GM19099 (cell line): ENCODE measurements around the gene RFTN1.

Experiments used
- POLR2A ChIP-seq: IDR thresholded peaks from 3 replicates; pipeline ENCODE4 v1.6.1; 2011; ENCODE audit warnings: low read depth; ENCODE audit not compliant: insufficient read length; ENCODE audit errors: extremely low read depth

Gene RFTN1

DNA sequence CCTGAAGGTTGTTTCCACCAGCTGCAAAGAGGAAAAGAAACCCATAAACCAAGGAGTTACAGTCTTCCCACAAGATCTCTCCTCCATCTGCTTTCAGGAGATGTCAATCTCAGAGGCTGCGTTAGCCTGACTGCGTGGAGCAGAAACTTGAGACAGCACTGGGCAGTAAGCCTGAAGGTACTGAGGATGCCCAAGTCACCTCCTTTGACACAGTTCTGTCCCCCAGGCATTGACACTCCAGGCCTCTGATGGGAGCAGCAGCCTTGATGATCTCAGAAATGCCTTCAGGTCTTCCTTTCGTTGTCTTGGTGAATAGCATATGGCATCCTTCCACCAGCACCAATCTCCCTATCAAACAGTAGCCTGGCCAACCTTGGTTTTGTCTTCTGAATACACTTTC, 159.2 kb downstream of the RFTN1 start:
- TF ChIP-seq POLR2A, result no peak

DNA sequence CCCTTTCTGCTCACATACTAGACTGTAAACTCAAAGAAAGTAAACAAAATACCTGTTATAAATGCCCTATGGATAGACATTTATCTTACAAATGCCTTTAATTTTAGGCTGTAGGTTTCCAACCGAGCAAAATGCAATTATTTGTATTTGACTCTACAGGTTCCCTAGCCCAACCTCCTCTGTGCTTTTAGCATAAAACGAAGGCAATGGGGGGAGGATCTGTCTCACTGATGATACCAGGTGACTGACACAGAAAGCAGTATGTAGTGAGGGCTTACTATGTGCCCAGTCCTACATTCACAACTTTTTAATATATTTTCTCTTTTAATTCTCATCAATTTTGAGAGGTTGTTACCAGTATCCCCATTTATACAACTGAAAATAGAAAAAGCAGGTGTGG, 161.1 kb downstream of the RFTN1 start:
- no peak for TF ChIP-seq POLR2A

DNA sequence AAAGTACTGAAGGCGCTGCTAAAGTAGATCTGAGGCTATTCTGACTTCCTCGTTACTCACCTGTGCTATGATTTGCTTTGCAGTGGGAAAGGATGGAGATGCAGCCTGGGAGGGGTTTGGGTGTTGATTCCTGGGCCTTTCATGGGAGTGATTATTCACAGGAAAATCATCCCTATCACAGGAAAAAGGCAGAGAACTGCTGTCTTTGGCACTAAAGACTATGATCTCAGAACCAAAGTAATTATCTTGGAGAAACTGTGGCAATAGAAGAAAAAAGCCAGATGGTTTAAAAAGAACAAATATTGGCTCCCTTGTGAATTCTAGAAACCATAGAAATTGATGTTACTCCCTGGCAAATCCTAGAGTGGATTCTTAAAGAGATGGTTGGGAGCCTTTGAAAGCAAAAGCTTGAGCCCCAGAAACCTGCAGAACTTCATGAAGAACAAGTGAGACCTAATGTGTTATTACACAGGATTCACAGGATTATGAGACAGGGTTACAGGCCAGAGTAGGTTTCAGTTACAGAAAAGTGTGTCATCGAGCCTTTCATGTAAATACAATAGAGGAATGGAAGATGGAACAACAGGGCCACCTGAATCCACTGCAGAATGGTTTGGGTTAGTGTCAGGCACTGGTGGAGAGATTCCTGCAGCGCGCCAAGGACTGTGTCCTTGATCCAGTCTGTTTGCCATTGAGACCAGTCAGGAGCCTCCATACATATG, 162.7 kb downstream of the RFTN1 start:
- no peak for TF ChIP-seq POLR2A

DNA sequence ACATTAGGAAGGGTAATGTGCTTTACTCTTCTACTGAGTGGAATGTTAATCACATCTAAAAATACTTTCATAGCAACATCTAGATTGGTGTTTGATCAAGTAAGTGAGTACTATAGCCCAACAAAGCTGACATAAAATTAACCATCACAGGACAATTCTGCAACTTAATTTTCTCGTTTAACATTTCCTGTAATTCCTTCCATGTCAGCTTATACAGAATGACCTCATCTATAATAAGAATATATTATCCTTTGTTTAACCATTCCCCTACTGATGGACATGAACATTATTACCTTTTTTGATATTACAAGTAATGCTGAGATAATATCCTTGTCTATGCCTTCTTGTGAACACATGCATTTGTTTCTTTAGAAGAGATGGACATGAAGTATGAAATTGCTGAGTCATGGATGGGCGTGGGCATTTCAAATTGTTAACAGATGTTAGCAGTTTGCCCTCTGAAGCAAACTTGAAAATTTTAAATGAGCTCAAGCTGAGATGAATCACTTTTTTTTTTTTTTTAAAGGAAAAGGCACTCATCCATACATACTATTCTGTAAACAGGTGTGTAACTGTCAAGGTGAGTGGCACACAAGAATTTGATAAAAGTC, 163.4 kb downstream of the RFTN1 start:
- no peak for TF ChIP-seq POLR2A

DNA sequence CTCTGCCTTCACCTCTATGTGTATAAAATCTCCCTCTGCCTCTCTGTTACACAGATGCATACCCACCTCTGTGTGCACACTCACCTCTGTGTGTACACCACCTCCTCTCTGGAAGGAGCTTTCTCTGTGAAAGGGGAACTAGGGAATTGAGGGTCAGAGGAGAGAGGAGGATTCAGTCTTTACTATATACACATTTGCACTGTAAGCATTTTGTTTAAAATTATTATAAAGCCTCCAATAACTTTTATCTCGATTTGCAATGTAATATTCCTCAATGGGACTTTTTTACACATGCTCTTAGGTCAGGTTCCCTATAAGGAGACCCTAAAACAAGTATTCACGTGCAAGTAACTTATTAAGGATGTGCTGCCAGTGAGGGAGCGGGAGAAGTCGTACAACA, 166.0 kb downstream of the RFTN1 start:
- TF ChIP-seq POLR2A, result no peak

DNA sequence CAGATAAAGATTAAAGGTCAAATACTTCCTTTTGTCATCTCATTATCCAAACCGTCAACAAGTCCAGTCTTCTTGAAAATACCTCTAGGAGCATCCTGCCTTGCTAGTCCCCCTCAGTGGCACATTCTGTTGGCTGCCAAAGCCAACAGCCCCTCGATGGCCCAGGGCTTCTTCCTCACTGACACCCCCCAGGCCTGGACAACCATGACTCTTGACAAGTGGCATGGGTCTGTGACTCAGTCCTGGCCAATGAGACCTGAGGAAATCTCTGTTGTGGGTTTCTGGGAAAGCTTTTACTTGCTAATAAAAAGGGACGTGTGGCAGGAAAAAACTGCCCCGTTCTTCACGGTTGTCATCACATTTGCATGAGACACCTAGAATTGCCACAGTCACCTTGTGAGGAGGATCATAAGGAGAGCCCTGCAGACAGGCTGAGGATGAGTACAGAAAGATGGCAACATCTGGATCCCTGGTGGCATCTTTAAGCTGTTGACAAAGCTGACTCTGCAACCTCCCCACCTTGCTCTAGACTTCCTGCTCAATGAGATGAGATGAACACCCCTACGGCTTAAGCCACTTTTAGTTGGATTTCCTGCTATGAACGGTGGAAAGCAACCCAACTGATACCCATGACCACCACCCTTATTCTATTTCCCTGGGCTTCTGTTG, 167.0 kb downstream of the RFTN1 start:
- no peak for TF ChIP-seq POLR2A

DNA sequence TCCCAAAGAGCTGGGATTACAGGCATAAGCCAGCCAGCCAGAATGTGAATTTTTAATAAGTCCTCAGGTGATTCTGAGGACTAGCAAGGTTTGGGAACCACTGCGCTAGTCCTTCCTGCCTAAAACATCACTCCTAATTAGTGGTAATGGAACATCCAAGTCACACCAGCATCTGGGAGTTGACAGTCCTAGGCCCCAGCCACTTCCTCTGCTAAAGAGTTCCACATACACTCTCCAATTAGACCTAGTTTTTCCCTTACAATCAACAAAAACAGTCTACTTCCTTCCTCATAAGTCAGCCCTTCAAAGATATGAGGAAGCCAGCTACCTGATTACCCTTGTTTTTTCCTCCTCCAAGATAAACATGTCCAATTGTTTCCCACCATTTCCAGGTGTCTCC, 170.4 kb downstream of the RFTN1 start:
- TF ChIP-seq POLR2A, result no peak

DNA sequence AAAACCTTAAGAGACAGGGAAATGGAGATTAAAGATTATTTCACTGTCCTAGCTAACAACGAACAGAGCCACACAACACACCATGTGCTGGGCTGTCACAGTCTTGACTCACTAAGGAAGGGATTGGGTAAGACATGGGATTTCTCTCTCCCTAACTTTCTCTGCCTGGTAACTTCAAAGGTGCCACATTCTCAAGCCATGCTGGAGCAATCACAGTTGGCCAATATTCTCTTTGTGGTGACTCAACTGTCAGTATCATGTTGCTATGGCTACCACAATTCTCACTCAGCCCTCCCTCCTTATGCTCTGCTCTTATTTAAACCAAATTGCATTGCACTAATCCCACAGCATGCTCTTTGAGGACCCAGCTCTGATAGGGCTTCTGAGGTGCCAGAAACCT, 174.5 kb downstream of the RFTN1 start:
- no peak for TF ChIP-seq POLR2A

DNA sequence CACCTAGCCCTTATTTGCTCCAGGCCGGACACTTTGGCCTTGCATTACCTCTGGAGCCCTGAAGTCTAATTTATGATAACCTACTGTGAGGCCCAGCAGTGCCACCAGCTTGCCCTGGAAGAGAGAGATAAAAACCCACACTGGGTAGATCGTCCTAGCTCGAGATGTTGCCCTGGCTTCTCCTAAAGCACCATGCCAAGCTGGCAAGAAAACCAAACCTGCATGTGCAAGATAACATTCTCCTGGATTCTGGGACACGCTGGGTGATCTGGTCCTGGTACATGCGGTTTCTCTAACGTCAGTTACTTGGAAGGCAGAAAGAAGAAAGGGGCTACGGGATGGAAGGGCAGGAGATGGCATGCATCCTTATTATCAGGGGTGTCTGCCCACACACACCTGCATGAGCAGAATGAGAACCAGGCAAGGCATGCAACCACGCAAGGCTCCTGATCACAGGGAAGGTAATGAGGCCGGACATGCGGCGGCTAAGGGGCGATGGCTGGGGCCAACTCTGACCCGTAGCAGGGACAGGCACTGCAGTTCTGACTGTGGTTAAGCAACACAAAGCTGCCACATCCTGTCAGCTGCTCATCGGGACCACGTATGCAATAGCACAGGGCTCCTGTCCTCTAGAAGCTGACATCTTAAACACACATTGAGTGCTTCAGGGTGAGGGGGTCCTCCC, 175.5 kb downstream of the RFTN1 start:
- TF ChIP-seq POLR2A, result peak; percentile 27

DNA sequence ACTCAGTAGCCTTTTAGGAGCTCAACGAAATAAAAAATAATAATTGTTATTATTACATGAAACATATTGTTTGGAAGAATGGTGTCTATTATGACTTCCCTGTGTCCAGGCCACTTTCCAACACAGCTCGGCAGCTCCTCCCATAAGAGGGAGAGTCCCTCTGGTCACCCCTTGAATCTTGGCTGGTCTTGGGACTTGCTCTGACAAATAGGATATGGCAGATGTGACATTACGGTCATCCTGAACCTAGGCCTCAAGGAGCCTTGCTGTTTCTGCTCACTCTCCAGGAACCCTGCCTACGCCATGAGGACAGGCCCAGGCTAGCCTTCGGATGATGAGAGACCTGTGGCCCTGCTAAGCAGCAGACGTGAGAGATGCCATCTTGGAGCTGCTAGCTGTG, 176.7 kb downstream of the RFTN1 start:
- TF ChIP-seq POLR2A, result no peak

DNA sequence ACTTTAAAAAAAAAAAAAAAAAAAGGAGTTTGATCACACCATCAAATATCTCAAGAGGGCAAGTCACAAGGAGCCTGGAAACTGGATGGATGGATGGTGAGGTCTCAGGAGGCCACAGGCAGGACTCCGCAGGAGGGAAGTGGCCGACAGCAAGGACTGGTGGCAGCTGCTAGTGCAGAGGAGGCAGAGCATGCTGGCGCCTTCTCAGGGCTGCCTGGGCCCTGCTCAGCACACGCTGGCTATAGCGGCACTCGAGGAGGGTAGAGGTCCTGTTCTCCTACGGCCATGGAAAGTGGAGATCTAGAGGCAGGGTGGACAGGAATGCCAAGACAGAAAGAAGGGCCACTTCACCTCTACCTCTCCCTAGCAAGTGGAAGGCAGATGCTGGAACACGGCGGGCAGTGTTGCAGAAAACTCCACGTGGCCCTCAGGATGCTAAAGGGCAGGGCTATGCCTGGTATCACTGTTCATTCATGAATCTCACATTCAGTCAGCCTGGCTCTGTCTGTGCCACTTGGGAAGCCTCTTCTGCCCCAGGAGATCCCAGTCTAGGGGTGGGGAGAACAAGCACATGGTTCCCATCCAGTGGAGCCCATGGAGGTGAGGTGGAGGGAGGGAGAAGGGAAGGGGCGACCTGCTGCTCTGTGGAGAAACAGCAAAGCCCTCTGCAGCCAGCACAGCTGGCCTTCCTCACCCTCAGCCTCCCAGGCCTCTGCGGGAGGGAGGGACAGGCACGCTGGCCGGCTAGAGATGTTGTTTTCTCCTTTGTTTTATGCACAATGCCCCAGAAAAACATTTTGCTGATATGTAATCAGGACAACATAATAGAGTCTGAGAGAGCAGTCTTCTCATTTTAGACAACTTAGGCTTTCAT, 177.5 kb downstream of the RFTN1 start:
- no peak for TF ChIP-seq POLR2A

DNA sequence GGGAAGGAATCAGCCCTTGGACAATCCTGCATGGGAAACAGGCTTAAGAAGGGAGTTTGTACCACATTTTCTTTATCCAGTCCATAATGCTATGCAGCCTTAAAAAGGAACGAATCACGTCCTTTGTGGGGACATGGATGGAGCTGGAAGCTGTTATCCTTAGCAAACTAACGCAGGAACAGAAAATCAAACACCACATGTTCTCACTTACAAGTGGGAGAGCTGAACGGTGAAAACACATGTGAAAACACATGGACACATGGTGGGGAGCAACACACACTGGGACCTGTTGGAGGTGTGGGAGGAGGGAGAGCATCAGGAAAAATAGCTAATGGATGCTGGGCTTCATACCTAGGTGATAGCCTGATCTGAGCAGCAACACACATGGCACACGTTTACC, 178.2 kb downstream of the RFTN1 start:
- TF ChIP-seq POLR2A, result no peak

DNA sequence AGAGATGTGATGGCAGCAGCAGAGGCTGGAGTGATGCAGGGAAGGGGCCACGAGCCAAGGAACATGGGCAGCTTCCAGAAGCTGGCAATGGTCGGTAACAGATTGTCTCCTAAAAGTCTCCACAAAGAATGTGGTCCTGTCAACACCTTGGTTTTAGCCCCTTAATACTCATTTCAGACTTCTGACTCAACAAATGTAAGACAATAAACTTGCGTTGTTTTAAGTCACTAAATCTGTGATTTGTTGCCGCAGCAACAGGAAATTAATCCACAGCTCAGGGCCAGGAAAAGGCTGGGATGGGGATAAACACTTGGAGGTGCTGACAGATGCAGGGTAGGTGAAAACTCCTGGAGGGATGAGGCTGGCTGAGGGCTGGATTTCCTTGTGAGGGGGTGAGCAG, 178.6 kb downstream of the RFTN1 start:
- TF ChIP-seq POLR2A, result no peak

DNA sequence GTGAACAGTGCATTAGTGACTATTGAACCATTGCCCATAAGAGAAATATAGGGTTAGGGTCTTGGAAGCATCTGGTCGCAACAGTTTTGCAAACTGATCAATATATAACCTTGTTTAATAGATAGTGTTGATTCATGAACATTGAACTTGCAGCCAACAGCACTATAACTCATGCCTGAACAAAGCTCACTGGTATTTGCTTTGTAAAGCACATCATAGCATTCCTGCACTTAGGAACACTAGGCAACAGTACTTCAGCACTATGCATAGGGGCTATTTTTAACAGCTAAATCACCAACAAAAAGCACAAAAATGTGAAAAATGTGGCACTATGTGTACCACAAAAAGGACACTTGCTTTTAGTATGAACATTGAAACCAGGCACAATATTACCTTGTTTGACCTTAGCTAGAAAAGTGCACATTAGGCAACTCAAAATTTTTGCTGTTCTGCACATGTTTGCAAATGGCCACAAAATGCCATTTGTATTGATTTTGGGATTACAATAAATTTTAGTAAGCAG, 180.5 kb downstream of the RFTN1 start:
- no peak for TF ChIP-seq POLR2A

DNA sequence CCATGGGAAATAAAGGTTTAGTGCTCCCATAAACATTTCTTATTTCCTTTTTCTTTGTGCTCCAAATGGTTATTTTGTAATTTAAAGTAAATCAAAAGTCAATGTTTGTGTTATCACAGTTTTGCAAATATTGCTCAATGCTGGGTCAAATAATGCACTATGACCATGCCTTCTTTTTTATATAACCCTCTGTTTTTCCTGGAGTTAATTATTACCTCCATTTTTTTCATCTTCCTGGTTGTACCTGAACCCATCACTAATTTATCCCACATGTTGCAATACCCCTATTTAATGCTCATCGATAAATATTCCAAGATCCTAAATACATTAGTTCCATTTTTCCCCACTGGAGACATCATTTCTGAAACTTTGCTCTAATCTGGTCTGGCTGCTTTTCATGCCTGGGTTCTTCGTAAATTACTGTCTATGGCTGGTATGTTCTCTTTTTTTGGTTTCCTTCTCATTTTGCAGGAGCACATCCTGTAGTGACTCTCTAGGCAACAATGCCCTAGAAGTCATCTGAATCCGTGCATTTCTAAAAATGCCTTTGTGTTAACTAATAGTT, 182.1 kb downstream of the RFTN1 start:
- TF ChIP-seq POLR2A, result no peak

DNA sequence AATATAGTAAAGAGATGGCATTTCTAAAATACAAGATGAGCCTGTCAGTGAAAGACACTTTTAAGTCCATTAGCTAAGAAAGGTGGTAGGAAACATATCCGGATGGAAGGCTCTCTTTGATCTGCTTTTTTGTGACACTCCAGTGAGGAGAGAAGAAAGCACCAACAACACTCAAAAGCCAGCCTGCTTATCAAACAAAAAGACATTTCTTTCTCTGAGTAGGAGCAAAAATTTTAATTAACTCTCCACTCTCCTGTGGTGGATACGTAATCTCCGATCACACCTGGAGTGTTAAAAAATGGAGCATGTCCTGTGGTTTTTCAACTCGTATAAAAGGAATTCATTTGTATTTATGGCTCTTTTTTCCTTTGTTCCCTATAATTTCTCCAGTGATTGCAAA, 183.1 kb downstream of the RFTN1 start:
- no peak for TF ChIP-seq POLR2A
